Activated CD8-positive, alpha-beta memory T cell treated with anti-CD3 and anti-CD28 coated beads for 24 hours (primary cell): ENCODE results near the gene TXN.
"Not testable (repeated sequence)": the region's sequence is repeated elsewhere in the genome, so short reads cannot be mapped to it uniquely, and the experiment has no call there.

Experiments used
- DNase-seq: peaks from one replicate; pipeline ENCODE4 v3.0.0-alpha.2; 2020

Gene TXN

DNA sequence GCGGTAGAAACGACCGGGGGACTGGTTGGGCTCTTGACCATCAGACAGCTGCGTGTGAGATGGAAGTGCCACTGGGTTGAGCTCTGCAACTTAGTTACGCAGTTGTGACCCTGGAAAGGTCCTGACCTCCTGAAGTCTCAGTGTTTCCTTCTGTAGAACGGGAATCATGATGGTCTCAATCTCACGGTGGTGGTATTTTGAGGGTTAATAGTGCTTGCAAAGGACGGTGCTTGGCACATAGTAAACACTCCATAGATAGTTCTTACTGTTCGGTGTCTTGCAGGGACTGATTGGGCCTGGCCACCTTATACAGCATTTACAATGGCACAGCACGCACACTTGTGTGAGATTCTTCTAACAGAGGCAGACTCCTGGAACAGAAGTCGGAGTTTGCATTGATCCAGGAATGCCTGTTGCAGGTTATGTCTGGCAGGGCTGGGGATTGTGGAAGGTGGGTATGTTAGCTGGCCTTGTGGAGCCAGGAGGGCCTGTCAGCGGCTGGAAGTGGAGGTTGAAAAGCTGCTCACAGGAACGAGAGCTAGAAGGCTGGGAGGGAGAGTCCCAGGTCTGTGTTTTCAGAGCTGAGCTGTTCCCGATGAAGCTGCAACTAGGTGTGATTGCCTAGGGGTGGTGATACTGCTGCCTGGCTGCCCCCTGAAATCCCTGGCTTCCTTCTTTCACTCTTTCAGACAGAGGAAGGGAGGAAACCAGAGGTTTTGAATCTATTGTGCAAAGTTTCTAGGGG is 962 bp upstream of the TXN start:
- no peak for DNase-seq

- DNase-seq: peak; percentile 85
Measured at GRCh38 chr9:110255463-110256379, 586 bp downstream of the TXN start.

DNA sequence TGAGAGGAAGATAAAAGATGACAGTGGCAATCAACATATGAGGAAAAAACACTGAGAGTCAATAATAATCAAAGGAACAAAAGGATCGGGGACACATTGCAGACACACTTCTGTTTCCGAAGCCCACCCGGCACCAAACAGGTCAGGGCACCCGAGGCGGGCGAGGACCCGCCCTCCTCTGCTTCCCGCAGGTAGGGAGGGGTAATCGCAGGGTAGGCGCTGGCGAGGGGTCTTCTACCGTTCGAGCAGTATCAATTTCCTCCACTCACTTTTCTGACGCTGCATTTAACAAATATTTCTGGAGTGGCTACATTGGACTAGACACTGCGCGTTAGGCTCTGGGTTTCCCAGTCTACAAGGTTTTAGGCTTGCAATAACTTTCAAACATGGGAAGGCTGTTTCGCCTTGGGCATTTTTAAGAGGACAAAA is 1.3 kb downstream of the TXN start:
- no peak for DNase-seq

DNA sequence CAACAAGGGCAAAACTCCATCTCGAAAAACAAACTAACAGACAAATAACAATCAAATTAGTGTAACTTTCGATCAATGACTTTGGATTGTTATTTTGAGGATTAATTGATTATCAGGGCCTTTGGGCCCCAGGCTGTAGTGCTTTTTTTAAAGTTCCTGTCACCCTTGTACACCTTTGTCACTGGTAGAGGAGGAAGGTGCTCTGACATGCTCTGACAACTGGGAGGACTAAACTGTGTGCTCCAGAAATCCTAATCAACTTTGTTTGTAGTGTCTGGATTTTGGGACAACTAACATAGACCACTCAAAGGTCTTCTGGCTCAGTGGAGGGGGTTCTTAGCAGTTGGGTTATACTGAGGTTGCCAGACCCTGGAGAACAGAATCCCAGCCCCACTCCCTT is 1.8 kb downstream of the TXN start:
- DNase-seq: no peak

- DNase-seq: no peak
Measured at GRCh38 chr9:110252509-110253139, 3.7 kb downstream of the TXN start.

GRCh38 chr9:110251770-110252169 is 4.5 kb downstream of the TXN start:
- DNase-seq: not testable (repeated sequence)

DNA sequence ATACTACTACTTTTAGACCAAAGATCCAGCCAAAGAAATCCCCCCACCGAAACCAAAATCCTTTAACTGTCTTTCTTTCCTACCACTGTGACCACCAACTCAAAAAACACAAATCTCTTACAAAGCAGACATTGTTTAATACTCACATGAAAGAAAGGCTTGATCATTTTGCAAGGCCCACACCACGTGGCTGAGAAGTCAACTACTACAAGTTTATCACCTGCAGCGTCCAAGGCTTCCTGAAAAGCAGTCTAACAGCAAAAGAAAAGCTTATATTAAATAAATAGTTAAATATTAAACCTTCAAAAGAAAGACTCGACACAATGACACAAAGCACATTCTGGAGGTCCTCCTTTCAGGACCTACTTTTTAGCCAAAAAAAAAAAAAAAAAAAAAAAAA is 5.1 kb downstream of the TXN start:
- no peak for DNase-seq

GRCh38 chr9:110249603-110250002 is 6.7 kb downstream of the TXN start:
- no peak for DNase-seq

GRCh38 chr9:110248361-110248760 is 7.9 kb downstream of the TXN start:
- DNase-seq: no peak

GRCh38 chr9:110246214-110246613 is 10.1 kb downstream of the TXN start:
- DNase-seq: no peak

DNA sequence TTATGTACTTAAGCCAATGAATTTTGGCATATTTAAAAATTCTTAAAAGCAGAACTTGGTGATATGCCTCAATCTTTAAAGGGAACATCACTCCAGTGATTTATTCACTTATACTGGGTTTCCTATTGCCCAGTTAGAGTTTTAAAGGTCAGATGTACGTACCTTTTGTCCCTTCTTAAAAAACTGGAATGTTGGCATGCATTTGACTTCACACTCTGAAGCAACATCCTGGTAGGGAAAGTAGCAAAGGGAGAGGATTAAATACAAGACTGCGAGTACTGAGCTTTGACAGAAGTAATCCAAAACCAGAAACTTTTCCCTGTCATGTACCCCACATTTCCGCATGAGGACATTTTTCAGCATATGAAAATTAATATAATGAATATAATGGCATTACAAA is 11.7 kb downstream of the TXN start:
- no peak for DNase-seq

DNA sequence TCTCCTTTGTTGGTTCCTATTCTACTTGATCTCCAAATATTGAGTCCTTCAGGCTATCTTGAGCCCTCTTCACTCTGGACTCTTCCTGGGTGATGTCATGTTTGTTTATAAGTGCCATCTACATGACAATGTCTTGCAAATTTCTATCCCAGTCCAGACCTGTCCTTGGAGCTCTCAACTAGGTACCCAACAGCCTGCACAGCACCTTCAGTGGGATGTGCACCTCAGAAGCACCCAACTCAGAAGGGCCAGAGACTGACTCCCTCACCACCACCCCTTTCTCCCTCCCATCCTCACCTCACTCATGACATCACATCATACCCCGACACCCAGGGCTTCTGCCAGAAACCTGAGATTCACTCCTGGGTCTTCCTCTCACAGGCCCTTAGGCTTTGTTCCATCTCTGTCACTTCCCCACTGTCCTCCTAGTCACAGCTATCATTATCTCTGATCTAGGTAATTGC is 14.4 kb downstream of the TXN start:
- DNase-seq: no peak

DNA sequence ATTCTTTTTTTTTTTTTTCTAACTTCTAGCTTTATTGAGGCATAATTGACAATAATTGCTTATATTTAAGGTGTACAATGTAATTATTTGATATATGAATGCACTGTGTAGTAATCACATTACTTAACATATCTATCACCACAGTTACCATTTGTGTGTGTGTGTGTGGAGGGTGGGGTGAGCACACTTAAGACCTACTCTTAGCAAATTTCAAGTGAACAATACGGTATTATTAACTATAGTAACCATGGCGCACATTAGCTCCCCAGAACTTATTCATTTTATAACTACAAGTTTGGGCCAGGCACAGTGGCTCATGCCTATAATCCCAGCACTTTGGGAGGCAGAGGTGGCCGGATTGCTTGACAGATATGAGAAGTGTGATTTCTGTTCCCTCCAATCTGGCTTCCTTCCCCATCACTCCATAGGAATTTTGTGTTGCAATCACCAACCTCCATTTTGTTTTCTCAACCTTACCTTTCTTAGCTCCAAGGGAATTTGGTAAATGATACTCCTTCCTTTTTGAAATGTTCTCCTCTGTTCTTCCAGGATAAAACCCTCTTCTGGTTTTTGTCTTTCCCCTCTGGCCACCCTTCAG is 14.9 kb downstream of the TXN start:
- DNase-seq: no peak

DNA sequence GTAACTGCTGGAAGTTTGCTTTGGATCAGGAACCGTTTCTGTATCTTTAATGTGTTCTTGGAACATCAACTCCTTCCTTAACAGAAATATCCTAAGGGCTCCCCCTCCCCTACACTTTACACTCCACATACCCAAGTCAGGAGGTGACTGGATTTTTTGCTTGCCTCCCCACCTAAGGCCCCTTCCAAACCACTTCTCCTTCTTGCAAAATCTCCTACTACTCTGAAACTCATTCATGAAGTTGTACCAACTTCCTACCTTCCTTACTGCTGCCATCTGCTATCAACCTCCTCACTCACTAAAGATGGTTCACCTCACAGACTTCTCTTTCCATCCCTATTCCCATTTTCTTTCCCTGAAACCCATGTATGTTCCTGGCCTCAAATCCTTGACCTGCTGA is 16.1 kb downstream of the TXN start:
- DNase-seq: no peak

GRCh38 chr9:110228321-110228720 is 28.0 kb downstream of the TXN start:
- no peak for DNase-seq

DNA sequence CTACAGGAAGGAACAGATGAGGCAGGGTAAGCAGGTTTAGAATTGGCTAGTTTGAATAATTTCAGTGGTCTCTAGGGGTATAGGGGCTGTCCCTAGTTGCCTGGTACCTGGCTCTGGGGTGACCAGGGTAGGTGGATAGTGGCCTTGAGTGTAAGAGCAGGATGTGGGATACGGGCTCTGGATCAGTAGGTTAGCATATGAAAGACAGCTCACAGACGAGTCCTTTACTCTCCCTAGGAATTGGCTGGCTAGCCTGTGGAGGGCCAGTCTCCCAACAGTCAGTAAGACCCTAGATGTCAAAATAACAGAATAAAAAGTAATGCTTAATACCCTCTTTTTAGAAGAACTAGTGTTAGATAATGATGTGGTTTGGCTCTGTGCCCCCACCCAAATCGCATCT is 31.7 kb downstream of the TXN start:
- no peak for DNase-seq

- DNase-seq: no peak
Measured at GRCh38 chr9:110220809-110221208, 35.5 kb downstream of the TXN start.

DNA sequence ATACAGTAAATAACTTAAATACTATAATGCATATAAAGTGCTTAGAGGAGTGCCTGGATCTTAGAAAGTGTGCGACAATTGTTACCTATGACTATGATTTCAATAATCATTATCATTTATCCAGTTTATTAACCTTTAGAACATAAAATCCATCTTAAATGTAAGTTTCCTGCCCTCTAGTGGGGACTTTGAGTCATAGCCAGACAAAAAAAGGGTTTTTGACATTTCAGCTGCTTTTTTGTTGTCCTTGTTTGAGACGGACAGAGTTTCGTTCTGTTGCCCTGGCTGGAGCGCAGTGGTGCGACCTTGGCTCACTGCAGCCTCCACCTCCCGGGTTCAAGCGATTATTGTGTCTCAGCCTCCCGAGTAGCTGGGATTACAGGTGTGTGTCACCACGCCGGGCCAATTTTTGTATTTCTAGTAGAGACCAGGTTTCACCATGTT is 38.6 kb downstream of the TXN start:
- DNase-seq: no peak

- no peak for DNase-seq
Measured at GRCh38 chr9:110214586-110215355, 41.5 kb downstream of the TXN start.

- DNase-seq: no peak
Measured at GRCh38 chr9:110214090-110214489, 42.2 kb downstream of the TXN start.

- DNase-seq: no peak
Measured at GRCh38 chr9:110213413-110214044, 42.8 kb downstream of the TXN start.

DNA sequence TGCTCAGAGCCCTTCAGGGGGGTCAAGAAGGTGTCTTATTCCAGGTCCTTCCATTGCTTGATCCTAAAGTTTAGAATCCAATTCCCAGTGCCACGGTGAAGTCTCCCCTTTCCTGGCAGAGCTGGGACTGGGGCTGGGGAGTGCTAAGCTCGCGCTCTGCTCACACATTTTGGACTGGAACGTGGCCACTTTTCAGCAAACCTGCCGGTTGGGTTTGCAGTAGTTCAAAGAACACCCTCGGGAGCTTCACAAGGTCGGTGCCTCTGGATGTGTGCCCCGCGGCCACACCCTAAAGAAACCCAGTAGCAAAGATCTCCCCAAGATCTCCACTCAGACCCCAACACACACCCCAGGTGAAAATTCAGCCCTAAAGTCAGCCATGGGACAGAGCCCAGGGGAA is 48.3 kb downstream of the TXN start, which contains the start of gene C9orf152:
C9orf152 (minus strand) TSS at position 129 of the 400 bp plus-strand sequence. CDS start 580 bp downstream, outside the sequence.
- no peak for DNase-seq
